Heart left ventricle (tissue), 16 donors: ENCODE data around the gene STXBP6. TPM values are rescaled to one million over a fixed set of nuclear protein-coding genes. Genes with fewer than 3 reads are reported as not detected.

ENCODE experiments used
- ATAC-seq, 4 donors: fragments of 200-7000 bp; cut with Tn5 transposase; one replicate each; pipeline ENCODE4 v1.9.1; 2020 to 2022; ENCODE audit warnings: moderate library complexity in 4 of 4, mild to moderate bottlenecking in 3 of 4, moderate number of reproducible peaks in 1 of 4
- DNase-seq, 5 donors: peaks; one replicate each; pipeline ENCODE4 v3.0.0-alpha.2; 2020
- H3K27ac ChIP-seq, 12 donors: fragments of 200-600 bp; sonication (generic) in 4 of 12; one replicate each; pipeline versions ENCODE4 v1.5.0 to v1.8.0; 2016 to 2022; ENCODE audit warnings: mild to moderate bottlenecking in 2 of 12
- H3K27me3 ChIP-seq, 9 donors: fragments of 200-600 bp; sonication (generic) in 2 of 9; one replicate each; pipeline versions ENCODE4 v1.5.1 to v1.8.0; 2016 to 2022; ENCODE audit warnings: mild to moderate bottlenecking in 3 of 9
- H3K36me3 ChIP-seq, 9 donors: fragments of 200-600 bp; sonication (generic) in 2 of 9; one replicate each; pipeline versions ENCODE4 v1.5.0 to v1.8.0; 2018 to 2022; ENCODE audit warnings: mild to moderate bottlenecking in 2 of 9
- H3K4me1 ChIP-seq, 12 donors: fragments of 200-600 bp; sonication (generic) in 4 of 12; one replicate each; pipeline versions ENCODE4 v1.5.0 to v1.8.0; 2016 to 2022; ENCODE audit warnings: mild to moderate bottlenecking in 3 of 12
- H3K4me3 ChIP-seq, 12 donors: fragments of 200-600 bp; sonication (generic) in 4 of 12; one replicate each; pipeline versions ENCODE4 v1.5.0 to v1.8.0; 2017 to 2022; ENCODE audit warnings: mild to moderate bottlenecking in 9 of 12, moderate library complexity in 4 of 12
- H3K9me3 ChIP-seq, 12 donors: fragments of 200-600 bp; sonication (generic) in 4 of 12; one replicate each; pipeline versions ENCODE4 v1.5.0 to v1.8.0; 2016 to 2022; ENCODE audit warnings: mild to moderate bottlenecking in 1 of 12
- CTCF ChIP-seq, 12 donors: fragments of 200-600 bp; sonication (generic) in 4 of 12; IDR thresholded peaks; one replicate each; pipeline versions ENCODE4 v1.5.0 to v1.8.0; 2018 to 2022; ENCODE audit warnings: antibody characterized with exemption in 12 of 12, mild to moderate bottlenecking in 5 of 12
- POLR2A ChIP-seq, 2 donors: fragments of 450-650 bp; IDR thresholded peaks; one replicate each; pipeline ENCODE4 v1.6.1; 2017; ENCODE audit warnings: antibody characterized with exemption in 2 of 2, mild to moderate bottlenecking in 2 of 2, moderate library complexity in 2 of 2
- WGBS, 4 donors: extraction: QIAGEN DNeasy Blood & Tissue Kit in 2 of 4; methylation state at CpG; one replicate each; pipeline versions ENCODE4 v1.1.5 to v1.1.7; 2013 to 2018; 5-methylcytosine and 5-hydroxymethylcytosine counted together
- intact Hi-C, 10 donors: fragments of 100-400 bp; cut with DNase I; formaldehyde crosslinking; loops; one replicate each; pipeline versions ENCODE4 v1.11.1 to v1.14.2; 2022
- polyA plus RNA-seq, 2 donors: library from polyadenylated mRNA; stranded (reverse); fragments of 200-250 nt; gene quantifications; one replicate each; pipeline ENCODE4 v1.2.3, GENCODE V29; 2013
- total RNA-seq, 9 donors: library from RNA; depleted of rRNA in 2 of 9; stranded (reverse); fragments of >200 nt in 2 of 9; fragmentation: NEBNext Ultra II Directional in 3 of 9; extraction: Animal tissue kit (Norgen Biotek cat#: 25700) in 3 of 9; gene quantifications; one replicate each; pipeline versions ENCODE4 v1.1.0 to v1.2.4, GENCODE V29; 2016 to 2023
- donor health status: ischemic (EF 13 %, LVEDD 7.1; RV severe dilation, severe dysfunction).
- donor health status: healthy with polysubstance abuse.
- donor health status: DM: no; HTN: yes; CAD: no.
- donor health status: DM: no; HTN: no; CAD: no.
- donor health status: ischemic (EF 25% LVEDD 6.9; RV normal size, moderate dysfunction).
- donor health status: ischemic (EF 25% LVEDD 5.7; RV mildly dilated, moderate dysfunction).
- donor health status: healthy.
- donor health status: DM: yes; HTN: yes; CAD: no.
- donor health status: ischemic (EF 35%, LVEDD 5.7; RV mildly dilated, moderate dysfunction).
- donor health status: nonischemic (EF 11% LVEDD 7.7; RV severe dilation, severe dysfunction).
- donor health status: DM: yes; HTN: yes; CAD: no.
- donor health status: PGD.
- donor health status: ischemic (EF 29% LVEDD 5.4; RV normal size, mild dysfunction).
- donor health status: nonischemic (EF 23%, LVEDD 6.1; RV moderate dilation, normal function).

Gene STXBP6
- total and polyA plus RNA-seq, 11 donors, result 12.5 to 57.3 (median 23.7) TPM

DNA sequence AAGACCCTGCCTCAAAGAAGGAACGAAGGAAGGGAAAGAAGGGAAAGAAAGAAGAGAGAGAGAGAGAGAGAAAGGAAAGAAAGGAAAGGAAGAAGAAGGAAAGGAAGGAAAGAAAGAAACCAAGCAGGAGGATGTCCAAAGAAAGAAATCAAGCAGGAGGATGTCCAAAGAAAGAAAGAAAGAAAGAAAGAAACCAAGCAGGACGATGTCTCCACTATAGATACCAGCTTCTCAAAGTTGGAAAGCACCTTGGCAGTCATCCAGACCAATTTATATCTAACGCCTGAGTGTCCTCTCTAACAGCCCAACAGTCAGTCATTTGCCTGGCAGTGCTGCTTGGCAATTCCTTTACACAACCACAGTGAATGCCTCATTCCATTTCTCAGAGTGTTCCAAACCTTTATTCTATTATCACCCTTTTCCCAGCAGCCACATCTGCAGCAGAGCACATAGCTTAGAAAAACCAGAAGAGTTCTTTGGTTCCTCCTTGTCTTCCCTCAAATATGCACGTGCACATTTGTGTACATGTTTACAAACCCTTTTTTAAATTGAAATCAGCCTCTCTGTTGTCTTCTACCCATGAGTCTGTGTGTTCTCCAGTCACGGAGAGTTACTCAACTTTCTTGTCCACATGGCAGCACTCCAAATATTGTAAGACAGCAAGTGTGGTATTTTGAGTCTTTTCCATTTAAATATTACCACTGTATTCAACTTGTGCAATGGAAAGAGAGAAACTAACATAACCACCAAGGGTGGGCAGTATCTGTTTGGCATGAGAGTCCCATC lies 138.4 kb downstream of the STXBP6 start:
- ATAC-seq, result peak; percentile 15 to 64 (median 52)
- Histone ChIP-seq H3K27me3 (no peaks in the 10 kb centered on the region), H3K36me3 (no peaks in the 10 kb centered on the region), H3K4me3 (peak overlapping the region in 2 of 12 donors; percentile 3 to 4), H3K4me1 (peaks cover 0 to 66% (median 18%) of the 10 kb centered on the region in 12 donors), H3K9me3 (no peaks in the 10 kb centered on the region), H3K27ac (peak overlapping the region in 3 of 12 donors; percentile 8 to 48 (median 15))
- no peak for TF ChIP-seq POLR2A (IDR thresholded peaks at IDR 0.05)
- TF ChIP-seq CTCF (IDR thresholded peaks at IDR 0.05), result no peak
- intact Hi-C loops, result loop anchor here in 2 of 10 donors (1.0 to 10.0 kb wide), 2 partner anchors 23 to 97 kb away; no protein-coding TSS in a partner anchor
- DNase-seq, result no peak
- 23 to 33% (median 27%) methylated on average over 5 of the region's 5 CpGs for WGBS, 4 donors

DNA sequence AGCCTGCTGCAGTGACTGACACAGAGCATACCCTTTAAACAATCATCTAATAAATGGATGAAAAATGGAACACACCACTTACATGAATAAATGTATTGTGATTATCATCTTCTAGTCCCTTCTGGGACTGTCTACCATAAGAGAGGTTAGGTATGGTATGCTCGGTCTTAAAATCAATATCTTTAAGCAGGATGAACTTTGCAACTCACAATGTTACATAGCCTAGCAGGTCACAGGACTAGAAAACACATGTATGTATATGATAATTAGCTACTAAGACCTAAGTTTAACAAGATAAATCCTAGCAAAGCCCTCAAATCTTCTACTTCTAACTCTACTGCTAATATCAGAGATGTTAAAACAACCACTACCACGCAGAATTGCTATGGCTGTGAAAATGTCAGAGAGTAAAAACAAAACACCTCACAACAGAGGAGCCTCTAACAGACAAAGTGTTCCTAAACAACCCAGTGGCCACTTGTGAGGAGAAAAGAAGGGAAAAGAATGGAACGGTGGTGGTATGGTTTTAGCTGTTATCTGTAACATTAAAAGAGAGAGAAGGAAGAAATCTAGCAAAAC lies 139.4 kb downstream of the STXBP6 start:
- intact Hi-C loops, result loop anchor here in 1 of 10 donors (10.0 kb wide), 1 partner anchor 96 kb away; no protein-coding TSS in a partner anchor
- Histone ChIP-seq H3K9me3 (no peaks in the 10 kb centered on the region), H3K36me3 (no peaks in the 10 kb centered on the region), H3K27me3 (no peaks in the 10 kb centered on the region), H3K27ac (no peak overlapping the region), H3K4me1 (peaks cover 0 to 65% (median 18%) of the 10 kb centered on the region in 12 donors), H3K4me3 (no peak overlapping the region)
- 89 to 96% (median 94%) methylated on average over 3 of the region's 3 CpGs for WGBS, 4 donors
- DNase-seq (no peak), ATAC-seq (no peak)
- TF ChIP-seq POLR2A (IDR thresholded peaks at IDR 0.05), result no peak
- TF ChIP-seq CTCF (IDR thresholded peaks at IDR 0.05), result no peak

GRCh38 chr14:24909523-24910302 lies 140.2 kb downstream of the STXBP6 start:
- intact Hi-C loops, result loop anchor here in 2 of 10 donors (10.0 kb wide), 2 partner anchors 95 to 125 kb away; no protein-coding TSS in a partner anchor
- H3K27me3 ChIP-seq, result no peaks in the 10 kb centered on the region
- no peak overlapping the region for H3K27ac ChIP-seq
- H3K4me1 ChIP-seq, result peaks cover 0 to 60% (median 18%) of the 10 kb centered on the region in 12 donors
- no peaks in the 10 kb centered on the region for H3K9me3 ChIP-seq
- no peak for TF ChIP-seq CTCF (IDR thresholded peaks at IDR 0.05)
- no peak for TF ChIP-seq POLR2A (IDR thresholded peaks at IDR 0.05)
- no peaks in the 10 kb centered on the region for H3K36me3 ChIP-seq
- ATAC-seq (peak in 1 of 4 donors; percentile 21), DNase-seq (no peak)
- whole genome bisulfite sequencing, 4 donors, result 79 to 90% (median 84%) methylated on average over 6 of the region's 6 CpGs
- H3K4me3 ChIP-seq, result no peak overlapping the region
